T-helper 1 cell treated with Interleukin-12 subunit alpha and Interleukin-12 subunit beta and Interleukin-4 antibody, amounts not matched to agents 30 μg/mL and 1 μg/mL, for 36 hours (primary cell): ENCODE results near the gene DMRT1.

ENCODE experiments used
- H3K27ac Mint-ChIP-seq: one replicate; pipeline ENCODE4 v1.8.0; 2021; ENCODE audit warnings: mild to moderate bottlenecking, mixed read lengths
- H3K27me3 Mint-ChIP-seq: one replicate; pipeline ENCODE4 v1.8.0; 2021; ENCODE audit warnings: low read depth, mixed read lengths
- H3K36me3 Mint-ChIP-seq: one replicate; pipeline ENCODE4 v1.8.0; 2021; ENCODE audit warnings: low read depth, mixed read lengths
- H3K4me1 Mint-ChIP-seq: one replicate; pipeline ENCODE4 v1.8.0; 2021; ENCODE audit warnings: low read depth, mixed read lengths
- H3K4me3 Mint-ChIP-seq: one replicate; pipeline ENCODE4 v1.8.0; 2021; ENCODE audit warnings: mild to moderate bottlenecking, moderate library complexity, mixed read lengths
- H3K9me3 Mint-ChIP-seq: one replicate; pipeline ENCODE4 v1.8.0; 2021; ENCODE audit warnings: mixed read lengths

DMRT1 gene

DNA sequence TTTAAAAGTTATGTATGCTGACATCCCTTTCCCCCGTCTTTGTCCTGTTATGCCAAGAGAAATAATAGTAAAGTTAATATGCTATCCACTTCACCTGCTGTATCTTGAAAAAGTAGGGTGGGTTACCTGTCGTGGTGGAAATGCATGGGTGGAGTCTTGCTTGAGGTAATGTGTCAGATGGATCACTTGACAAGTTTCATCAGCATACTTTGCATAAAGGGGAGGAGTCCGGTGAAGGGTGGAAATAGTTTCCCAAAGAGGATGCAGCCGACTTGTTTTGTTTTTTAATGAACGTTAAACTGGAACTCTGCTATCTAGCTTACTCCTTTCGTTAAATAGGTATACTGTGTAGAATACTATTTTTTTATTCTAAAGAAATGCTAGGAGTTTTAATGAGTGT, 125.9 kb downstream of the DMRT1 start:
- H3K9me3 Mint-ChIP-seq: no peaks in the 10 kb centered on the region
- no peak overlapping the region for H3K4me3 Mint-ChIP-seq
- H3K4me1 Mint-ChIP-seq: no peaks in the 10 kb centered on the region
- H3K27ac Mint-ChIP-seq: no peak overlapping the region
- H3K36me3 Mint-ChIP-seq: no peaks in the 10 kb centered on the region
- H3K27me3 Mint-ChIP-seq: peaks cover 85% of the 10 kb centered on the region

DNA sequence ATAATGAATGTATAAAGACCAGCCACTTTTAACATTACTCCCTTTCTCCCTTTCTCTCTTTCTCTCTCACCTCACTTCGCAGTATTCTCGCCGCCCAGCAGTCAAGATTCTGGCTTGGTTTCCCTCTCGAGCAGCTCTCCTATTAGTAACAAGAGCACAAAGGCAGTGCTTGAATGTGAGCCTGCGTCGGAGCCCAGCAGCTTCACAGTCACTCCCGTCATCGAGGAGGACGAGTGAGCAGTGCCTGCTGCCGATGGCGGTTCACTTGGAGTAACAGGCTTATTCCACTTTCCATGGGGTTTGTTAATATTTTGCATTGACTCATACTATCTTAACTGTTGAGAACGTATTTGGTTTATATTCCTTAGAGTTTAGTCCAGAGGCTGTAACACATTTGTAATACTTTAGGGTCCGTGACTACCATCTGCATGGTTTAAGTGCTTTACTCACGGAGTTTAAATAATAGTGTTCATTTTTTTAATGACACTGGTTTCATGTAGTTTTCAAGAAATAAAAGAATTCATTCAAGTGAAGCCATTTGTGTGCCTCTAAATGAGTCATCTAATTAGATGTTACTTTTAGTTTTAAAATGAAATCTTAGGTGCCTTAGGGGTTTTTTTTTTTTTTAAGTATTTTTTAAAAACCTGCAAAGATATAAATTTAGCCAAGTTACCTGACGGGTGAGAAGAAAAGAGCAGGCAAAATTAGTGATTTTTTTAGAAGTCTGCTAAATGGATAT, 126.6 kb downstream of the DMRT1 start:
- no peak overlapping the region for H3K27ac Mint-ChIP-seq
- no peak overlapping the region for H3K4me3 Mint-ChIP-seq
- H3K4me1 Mint-ChIP-seq: no peaks in the 10 kb centered on the region
- no peaks in the 10 kb centered on the region for H3K36me3 Mint-ChIP-seq
- peaks cover 86% of the 10 kb centered on the region for H3K27me3 Mint-ChIP-seq
- no peaks in the 10 kb centered on the region for H3K9me3 Mint-ChIP-seq

DNA sequence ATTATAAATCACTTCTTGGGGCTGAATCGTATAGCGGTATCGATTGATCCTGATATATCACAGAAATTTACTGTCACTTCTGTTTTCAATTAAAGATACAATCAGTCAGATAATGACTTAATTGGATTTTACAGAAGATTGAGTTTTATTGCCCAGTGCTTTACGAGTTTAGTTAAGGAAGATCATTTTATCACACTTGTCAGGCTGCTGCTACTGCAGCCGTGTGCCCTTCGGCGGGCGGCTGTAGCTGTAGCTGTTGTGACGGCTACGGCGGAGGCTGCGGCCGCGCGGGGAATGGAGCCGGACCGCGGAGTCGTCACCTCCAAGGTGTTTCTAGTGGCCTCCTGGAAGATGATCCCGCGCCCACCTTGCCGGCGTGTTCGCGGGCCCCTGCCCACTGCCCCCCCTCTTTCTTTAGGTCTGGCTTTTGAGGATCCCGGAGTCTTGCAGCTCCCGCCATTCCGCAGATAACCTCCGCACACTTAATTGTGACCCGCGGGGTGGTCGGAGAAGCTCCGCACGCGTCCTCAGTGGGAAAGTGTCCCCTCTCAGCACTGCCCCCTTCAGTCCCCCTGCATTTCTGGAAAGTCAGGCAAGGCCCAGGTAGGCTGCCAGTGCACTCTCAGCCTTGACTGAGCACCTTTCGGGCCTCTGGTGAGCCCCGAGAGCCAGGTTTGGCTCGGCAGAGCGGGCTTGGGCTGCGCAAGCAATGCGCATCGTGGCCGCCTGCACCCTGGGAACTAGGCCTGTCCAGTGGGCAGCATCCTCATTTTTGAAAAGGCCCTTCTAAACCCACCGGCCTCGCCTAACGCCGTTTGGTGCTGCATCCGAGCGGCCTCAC, 128.0 kb downstream of the DMRT1 start:
- Mint-ChIP-seq H3K9me3 (no peaks in the 10 kb centered on the region), H3K27me3 (peaks cover 91% of the 10 kb centered on the region), H3K4me3 (no peak overlapping the region), H3K4me1 (no peaks in the 10 kb centered on the region), H3K27ac (peak overlapping the region; percentile 50), H3K36me3 (no peaks in the 10 kb centered on the region)

DNA sequence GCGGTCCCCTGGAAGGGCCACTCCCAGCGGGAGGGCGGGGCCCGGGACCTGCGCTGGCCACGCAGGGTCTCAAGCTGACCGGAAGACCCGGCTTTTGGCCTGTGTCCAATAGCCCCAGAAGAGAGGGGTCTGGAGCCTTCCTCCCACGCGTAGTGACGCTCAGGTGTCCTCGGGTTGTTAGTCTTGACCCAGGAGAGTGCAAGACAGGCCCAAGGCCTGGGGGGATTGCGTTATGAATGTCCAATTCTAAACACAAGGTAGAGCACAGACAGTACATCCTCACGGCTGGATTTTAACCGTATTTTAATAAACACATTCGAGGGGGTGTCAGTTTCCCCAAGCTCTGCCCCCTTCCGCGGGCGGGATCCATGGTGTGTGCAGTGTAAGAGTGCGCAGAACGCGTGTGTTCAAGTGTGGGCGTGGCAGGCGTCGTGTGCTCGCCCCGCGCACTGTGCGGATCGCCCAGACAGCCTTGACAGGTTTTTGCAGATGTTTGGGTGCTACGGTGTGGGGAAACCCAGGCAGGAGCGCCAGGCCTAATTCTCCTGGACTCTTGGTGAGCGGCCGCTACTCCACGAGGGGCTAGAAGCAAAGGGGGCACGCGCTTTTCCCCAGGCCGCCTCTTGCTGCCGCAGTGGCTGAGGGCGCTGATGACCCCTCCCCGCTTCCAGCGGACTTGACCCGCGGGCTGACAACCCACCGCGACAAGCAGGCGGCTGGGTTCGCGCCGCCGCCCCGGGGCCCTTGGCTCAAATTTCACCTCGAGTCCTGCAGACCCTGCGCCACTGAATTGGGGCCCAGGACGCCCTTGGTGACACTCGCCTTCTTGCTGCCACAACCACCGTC, 128.9 kb downstream of the DMRT1 start:
- Mint-ChIP-seq H3K4me3 (no peak overlapping the region), H3K27me3 (peaks cover 93% of the 10 kb centered on the region), H3K9me3 (no peaks in the 10 kb centered on the region), H3K36me3 (no peaks in the 10 kb centered on the region), H3K27ac (peak overlapping the region; percentile 68), H3K4me1 (no peaks in the 10 kb centered on the region)

DNA sequence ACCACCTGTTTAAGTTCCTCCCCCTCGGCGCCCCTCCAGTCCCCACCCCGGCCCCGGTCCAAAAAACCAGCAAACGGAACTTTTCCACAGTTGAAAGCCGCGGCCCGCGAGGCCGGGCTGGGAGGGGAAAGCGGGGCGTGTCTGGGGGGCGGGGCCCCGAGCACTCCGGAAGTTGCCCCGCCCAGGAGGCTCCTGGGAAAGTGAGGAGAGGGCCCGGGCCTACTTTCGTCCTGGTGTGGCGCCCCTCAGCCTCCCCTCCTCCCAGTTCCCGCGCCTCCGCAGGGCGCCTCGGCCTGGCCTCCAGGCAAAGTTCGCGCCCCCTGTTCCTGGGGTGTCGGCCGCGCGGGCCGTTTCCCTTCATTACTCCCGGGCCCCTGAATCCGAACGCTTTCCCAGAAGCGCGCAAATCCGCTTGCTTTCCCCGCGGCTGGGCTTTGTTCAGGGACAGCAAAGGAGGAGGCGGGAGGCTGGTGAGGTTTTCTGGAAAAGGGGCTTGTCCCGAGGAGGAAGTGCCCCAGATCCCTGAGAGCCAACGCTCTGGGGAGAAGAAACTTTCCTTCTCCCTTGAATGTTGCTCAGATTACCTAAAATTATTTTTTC, 130.5 kb downstream of the DMRT1 start:
- Mint-ChIP-seq H3K4me3 (no peak overlapping the region), H3K27me3 (peaks cover 87% of the 10 kb centered on the region), H3K27ac (no peak overlapping the region), H3K4me1 (no peaks in the 10 kb centered on the region), H3K9me3 (no peaks in the 10 kb centered on the region), H3K36me3 (no peaks in the 10 kb centered on the region)

DNA sequence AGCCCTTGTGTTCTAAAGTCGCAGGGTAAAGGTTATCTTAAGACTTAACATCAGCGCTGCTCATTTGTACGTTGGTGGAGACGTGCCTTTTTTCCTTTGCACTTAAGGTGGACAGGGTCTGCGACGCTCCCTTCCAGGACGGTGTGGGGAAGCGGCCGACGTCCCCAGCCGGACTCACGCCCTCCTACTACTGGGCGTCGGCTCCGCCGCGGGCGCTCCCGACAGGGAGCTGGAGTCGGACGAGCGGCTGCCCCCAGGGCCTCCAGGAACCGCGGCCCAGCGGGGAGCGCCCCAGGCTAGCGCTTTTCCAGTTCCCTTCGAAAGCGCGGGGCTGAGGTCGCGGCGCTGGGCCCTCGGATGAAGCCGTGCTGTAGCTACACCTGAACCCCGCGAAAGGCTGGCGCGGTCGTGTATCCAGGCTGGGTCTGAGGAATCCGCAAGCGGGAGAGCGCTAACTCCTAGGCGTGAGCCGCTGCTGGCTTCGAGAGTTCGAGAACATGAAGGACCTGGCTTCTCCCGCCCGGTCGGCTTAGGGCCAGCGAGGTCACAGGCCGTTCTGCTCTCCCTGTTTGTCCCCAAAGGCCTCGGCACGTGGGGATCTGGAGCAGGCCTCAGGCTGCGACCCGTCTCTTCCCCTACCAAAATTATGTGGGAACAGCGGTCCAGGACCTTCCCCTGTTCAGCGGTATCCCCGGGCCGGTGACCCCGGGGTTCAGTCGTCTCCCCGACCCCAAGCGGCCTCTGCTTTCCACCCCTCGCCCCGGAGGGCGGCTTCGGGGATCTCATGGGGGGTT, 131.2 kb downstream of the DMRT1 start:
- Mint-ChIP-seq H3K27ac (no peak overlapping the region), H3K27me3 (peaks cover 85% of the 10 kb centered on the region), H3K4me3 (no peak overlapping the region), H3K36me3 (no peaks in the 10 kb centered on the region), H3K9me3 (no peaks in the 10 kb centered on the region), H3K4me1 (no peaks in the 10 kb centered on the region)

DNA sequence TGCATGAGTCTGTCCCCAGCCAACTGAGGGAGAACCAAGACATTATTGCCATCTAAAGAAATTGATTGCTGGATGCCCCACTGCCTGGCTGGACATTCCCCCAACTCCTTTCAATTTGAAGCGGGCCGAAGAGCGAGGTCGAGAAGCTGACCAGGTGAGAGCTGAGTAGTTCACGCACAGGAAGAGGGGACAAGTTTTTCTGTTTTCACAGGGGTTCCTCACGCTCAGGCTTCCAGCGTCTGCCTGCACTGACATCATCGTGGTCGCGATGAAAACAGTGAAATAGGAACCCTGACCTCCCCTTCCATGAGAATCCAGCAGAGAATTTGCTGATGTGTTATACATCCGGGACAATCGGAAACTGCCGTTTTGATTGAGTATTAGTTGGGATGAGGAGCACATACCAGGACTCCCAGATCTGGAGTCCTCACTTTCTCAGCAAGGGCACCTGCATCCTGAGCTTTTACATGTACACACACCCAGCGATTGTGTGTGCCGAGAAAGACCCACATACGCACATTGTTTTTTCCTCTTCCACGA, 131.9 kb downstream of the DMRT1 start:
- Mint-ChIP-seq H3K4me3 (no peak overlapping the region), H3K27me3 (peaks cover 85% of the 10 kb centered on the region), H3K4me1 (no peaks in the 10 kb centered on the region), H3K9me3 (no peaks in the 10 kb centered on the region), H3K27ac (no peak overlapping the region), H3K36me3 (no peaks in the 10 kb centered on the region)

DNA sequence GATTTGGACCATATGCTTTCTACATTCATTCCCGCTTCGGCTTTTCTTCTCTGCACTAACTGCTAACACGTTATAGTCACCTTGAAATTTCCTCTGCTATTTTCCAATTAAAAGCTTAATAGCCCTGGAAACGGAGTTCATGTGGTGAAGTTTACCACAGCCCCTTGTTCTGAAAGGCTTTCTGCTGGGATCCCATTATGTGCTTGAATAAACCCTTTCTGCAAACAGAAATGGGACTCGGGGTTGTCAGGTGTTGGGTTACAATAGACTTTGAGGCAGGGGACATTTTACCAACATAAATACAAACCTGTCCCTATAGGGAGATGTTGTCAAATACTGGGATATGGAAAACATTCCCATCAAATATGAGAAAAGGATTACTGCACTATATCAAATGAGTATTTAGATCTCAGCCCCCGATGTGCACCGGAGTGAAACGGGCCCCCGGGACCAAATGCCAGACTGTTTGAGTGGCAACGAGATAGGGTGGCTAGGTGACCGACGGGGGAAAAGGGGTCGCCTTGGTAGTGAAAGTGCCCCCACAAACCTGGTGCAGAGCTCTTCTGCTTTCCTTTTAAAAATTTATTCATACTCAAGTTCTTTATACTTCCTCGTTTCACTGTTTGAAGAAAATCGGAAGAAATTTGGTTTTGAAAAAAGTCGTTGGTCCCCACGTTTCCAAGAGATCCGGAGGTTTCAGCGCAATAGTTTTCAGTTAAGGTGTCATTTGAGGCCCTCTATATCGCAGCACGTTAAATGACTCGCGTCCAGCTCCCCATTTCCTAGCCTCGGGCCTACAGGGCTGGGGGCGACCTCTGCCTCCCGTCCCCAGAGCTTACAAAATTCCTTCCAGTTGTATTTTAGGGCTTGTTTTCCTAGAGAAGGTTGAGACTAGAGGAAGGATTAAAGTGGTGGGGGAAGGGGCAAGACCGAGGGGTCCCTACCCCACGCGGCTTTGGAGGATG, 132.8 kb downstream of the DMRT1 start:
- Mint-ChIP-seq H3K4me1 (no peaks in the 10 kb centered on the region), H3K9me3 (no peaks in the 10 kb centered on the region), H3K4me3 (no peak overlapping the region), H3K27me3 (peaks cover 85% of the 10 kb centered on the region), H3K27ac (no peak overlapping the region), H3K36me3 (no peaks in the 10 kb centered on the region)

DNA sequence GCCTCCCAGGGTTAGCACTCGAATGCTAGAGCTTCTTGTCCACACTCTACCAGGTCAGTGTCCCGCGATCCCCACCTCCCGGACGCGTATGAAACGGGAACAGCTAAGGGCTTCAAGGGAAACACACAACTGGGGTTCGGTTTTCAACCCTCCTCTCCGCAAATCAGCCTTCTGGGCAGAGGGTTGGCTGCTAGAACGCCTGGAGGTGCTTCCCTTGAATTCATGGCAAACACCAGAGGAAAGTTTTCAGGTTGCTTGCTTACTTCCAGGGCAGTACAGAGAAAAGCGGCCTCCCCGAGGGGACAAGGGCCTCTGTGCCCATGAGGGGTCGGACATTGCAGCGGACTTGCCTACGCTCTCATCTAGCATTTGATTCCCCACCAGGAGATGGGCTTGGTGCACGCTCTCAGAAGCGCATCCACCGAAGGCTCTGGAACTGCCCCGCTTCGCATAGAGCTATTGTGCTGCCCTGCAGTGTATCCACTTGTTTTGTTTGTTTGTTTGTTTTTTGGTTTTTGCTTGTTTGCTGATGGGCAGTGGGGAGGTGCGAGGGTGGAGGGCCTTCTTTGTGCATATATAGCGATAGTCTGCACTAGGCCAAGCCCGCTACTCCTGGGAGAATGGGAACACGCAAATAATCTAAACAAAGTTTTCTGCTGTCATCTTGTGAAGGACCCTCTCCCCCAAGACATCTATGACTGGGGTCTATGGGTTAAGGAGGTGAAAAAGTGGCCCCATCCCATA, 133.7 kb downstream of the DMRT1 start:
- H3K4me3 Mint-ChIP-seq: no peak overlapping the region
- peaks cover 85% of the 10 kb centered on the region for H3K27me3 Mint-ChIP-seq
- no peaks in the 10 kb centered on the region for H3K9me3 Mint-ChIP-seq
- H3K27ac Mint-ChIP-seq: peak overlapping the region; percentile 70
- H3K4me1 Mint-ChIP-seq: no peaks in the 10 kb centered on the region
- no peaks in the 10 kb centered on the region for H3K36me3 Mint-ChIP-seq

DNA sequence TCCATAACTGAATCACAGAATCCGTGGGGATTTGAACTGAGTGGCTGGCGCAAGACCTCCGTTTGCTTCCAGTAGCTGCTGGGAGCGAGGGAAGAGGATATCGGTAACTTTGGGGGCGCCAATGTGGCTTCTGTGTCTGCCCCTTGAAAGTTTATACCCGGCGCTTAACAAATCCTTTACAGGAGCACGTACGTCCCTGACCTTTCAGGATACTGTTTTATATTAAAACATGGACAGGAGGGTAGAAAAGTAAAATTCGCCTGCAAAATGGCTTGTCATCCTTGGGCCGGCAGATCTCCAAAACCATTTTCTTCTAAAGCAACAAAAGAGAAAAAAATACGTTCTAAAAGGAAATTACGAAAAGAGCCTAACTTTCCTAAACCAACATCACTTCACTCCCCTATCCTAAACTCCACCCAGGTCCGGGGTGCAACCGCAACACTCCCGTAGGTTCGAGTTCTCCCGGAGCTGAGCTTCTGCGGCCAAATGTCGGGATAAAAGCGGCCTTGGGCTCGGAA, 134.3 kb downstream of the DMRT1 start:
- H3K9me3 Mint-ChIP-seq: no peaks in the 10 kb centered on the region
- H3K27ac Mint-ChIP-seq: peak overlapping the region; percentile 70
- peaks cover 3% of the 10 kb centered on the region for H3K36me3 Mint-ChIP-seq
- H3K27me3 Mint-ChIP-seq: peaks cover 85% of the 10 kb centered on the region
- H3K4me3 Mint-ChIP-seq: no peak overlapping the region
- H3K4me1 Mint-ChIP-seq: no peaks in the 10 kb centered on the region

DNA sequence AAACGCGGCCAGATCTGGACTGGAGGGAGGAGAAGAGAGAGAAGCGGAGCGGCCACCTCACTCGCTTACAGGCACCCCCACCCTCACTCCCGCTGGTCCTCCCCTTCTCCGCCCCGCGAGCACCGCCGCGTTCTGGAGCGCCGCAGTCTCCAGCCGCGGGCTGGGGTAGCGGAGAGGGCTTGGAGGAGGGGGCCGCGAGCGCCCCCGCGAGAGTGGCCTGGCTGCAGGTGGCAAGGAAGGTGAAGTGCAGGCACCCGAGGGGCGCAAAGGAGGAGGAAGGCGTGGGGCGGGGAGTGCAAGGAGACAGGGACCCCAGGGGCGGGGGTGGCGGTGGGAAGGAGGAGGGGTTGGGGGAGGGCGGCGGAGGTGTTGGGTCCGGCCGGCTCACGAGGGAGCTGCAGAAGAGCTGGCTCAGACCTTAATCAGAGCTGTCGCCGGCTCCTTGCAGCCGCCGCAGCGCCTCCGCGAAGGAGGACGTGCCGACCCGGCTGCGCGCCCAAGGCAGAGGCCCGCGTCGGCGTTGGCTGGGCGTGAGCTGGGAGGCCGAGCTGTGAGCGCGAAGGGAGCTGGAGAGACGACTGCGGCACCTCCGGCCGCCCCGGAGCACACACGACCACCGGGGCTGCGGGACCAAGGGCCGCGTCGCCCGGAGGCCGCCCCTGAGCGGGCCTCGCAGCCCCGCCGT, 134.9 kb downstream of the DMRT1 start, which contains the start of gene DMRT3:
Gene DMRT3, plus strand, starts transcription at position 398 of the 685 bp plus-strand sequence. CDS start 347 bp downstream, outside the sequence.
- Mint-ChIP-seq H3K36me3 (peaks cover 4% of the 10 kb centered on the region), H3K27ac (peak within 1 kb of the TSS; percentile 70), H3K27me3 (peaks cover 85% of the 10 kb centered on the region), H3K4me3 (no peak within 1 kb of the TSS), H3K9me3 (no peaks in the 10 kb centered on the region), H3K4me1 (no peaks in the 10 kb centered on the region)
